Stomach (tissue), 9 donors: ENCODE measurements around the gene GHRL. TPM values are rescaled to one million over a fixed set of nuclear protein-coding genes. Genes with fewer than 3 reads are reported as not detected.

Experiments used
- DNase-seq, 2 donors: peaks; one replicate each; pipeline versions ENCODE4 v3.0.0 to v3.0.0-alpha.2; 2013 to 2019
- H3K27ac ChIP-seq, 5 donors: fragments of 200-600 bp in 4 of 5; sonication (generic) in 4 of 5; one replicate each; pipeline ENCODE4 v1.5.1; 2013 to 2019; ENCODE audit warnings: mild to moderate bottlenecking in 1 of 5, moderate library complexity in 1 of 5
- H3K27me3 ChIP-seq, 3 donors: fragments of 200-600 bp; sonication (generic); one replicate each; pipeline ENCODE4 v1.5.1; 2017 to 2019; ENCODE audit warnings: mixed run types in 1 of 3
- H3K36me3 ChIP-seq, 4 donors: fragments of 200-600 bp; sonication (generic); 1 replicate in 3 of 4; 2 replicates in 1 of 4; pipeline ENCODE4 v1.5.1; 2016 to 2019
- H3K4me1 ChIP-seq, 4 donors: fragments of 200-600 bp; sonication (generic); one replicate each; pipeline ENCODE4 v1.5.1; 2016 to 2019
- H3K4me3 ChIP-seq, 4 donors: fragments of 200-600 bp; sonication (generic) in 3 of 4; one replicate each; pipeline ENCODE4 v1.5.1; 2016 to 2019; ENCODE audit warnings: mild to moderate bottlenecking in 1 of 4
- H3K9me3 ChIP-seq, 4 donors: fragments of 200-600 bp; sonication (generic); one replicate each; pipeline ENCODE4 v1.5.1; 2016 to 2019
- CTCF ChIP-seq, 7 experiments: fragments of 450-650 bp in 4 of 7; fragments of 200-600 bp in 3 of 7; sonication (generic) in 3 of 7; IDR thresholded peaks; one replicate each; pipeline ENCODE4 v1.5.1; 2016 to 2019; ENCODE audit warnings: antibody characterized with exemption in 7 of 7, control low read depth in 2 of 7, mild to moderate bottlenecking in 1 of 7
- EP300 ChIP-seq: sonication (generic); formaldehyde crosslinking; IDR thresholded peaks from one replicate; pipeline ENCODE4 v1.6.1; 2017; ENCODE audit warnings: antibody characterized with exemption
- POLR2A ChIP-seq, 4 donors: fragments of 450-650 bp; IDR thresholded peaks; one replicate each; pipeline ENCODE4 v1.6.1; 2016; ENCODE audit warnings: antibody characterized with exemption in 4 of 4, control low read depth in 2 of 4, mild to moderate bottlenecking in 1 of 4, moderate library complexity in 1 of 4
- POLR2AphosphoS5 ChIP-seq, 3 donors: sonication (generic); formaldehyde crosslinking; IDR thresholded peaks; one replicate each; pipeline ENCODE4 v1.6.1; 2016; ENCODE audit warnings: antibody characterized with exemption in 3 of 3
- WGBS, 5 donors: extraction: QIAGEN DNeasy Blood & Tissue Kit in 3 of 5; methylation state at CpG; one replicate each; pipeline versions ENCODE4 v1.1.5 to v1.1.7; 2013 to 2018; 5-methylcytosine and 5-hydroxymethylcytosine counted together
- intact Hi-C: fragments of 100-400 bp; cut with DNase I; formaldehyde crosslinking; loops from one replicate; pipeline ENCODE4 v1.15.1; 2023; ENCODE audit warnings: low total_unique reads
- polyA plus RNA-seq, 3 donors: library from polyadenylated mRNA; stranded (reverse); fragments of 200-250 nt; gene quantifications; one replicate each; pipeline ENCODE4 v1.2.3, GENCODE V29; 2013
- total RNA-seq, 5 donors: library from RNA; depleted of rRNA; stranded (reverse); fragments of >200 nt; gene quantifications; one replicate each; pipeline versions ENCODE4 v1.1.0 to v1.2.3, GENCODE V29; 2014 to 2016
- donor health status: healthy with polysubstance abuse.
- donor health status: Bipolar disorder and iron deficiency.
- donor health status: healthy.

GHRL gene
- total and polyA plus RNA-seq, 8 donors, result 1.7 to 804 (median 253) TPM

- WGBS, 5 donors, result 69 to 80% (median 75%) methylated on average over 3 of the region's 3 CpGs
- no peaks in the 10 kb centered on the region for H3K9me3 ChIP-seq
- no peaks in the 10 kb centered on the region for H3K27me3 ChIP-seq
- no peak for TF ChIP-seq CTCF (IDR thresholded peaks at IDR 0.05)
- TF ChIP-seq EP300, result no peak
- no peak for TF ChIP-seq POLR2AphosphoS5 (IDR thresholded peaks at IDR 0.05)
- no peak for TF ChIP-seq POLR2A (IDR thresholded peaks at IDR 0.05)
- H3K4me1 ChIP-seq, result peaks cover 0 to 32% (median 12%) of the 10 kb centered on the region in 4 donors
- intact Hi-C loops, result no loop called here
- H3K4me3 ChIP-seq, result no peak overlapping the region
- DNase-seq, result no peak
- H3K27ac ChIP-seq, result no peak overlapping the region
- H3K36me3 ChIP-seq, result peaks cover 67 to 100% (median 98%) of the 10 kb centered on the region in 4 donors
Observed at GRCh38 chr3:10312861-10313260, 20.1 kb upstream of the GHRL start.

GRCh38 chr3:10312391-10312790, 19.6 kb upstream of the GHRL start:
- H3K9me3 ChIP-seq, result no peaks in the 10 kb centered on the region
- H3K36me3 ChIP-seq, result peaks cover 66 to 100% (median 98%) of the 10 kb centered on the region in 4 donors

GRCh38 chr3:10311710-10312109, 19.0 kb upstream of the GHRL start:
- H3K4me1 ChIP-seq, result peaks cover 0 to 20% (median 3%) of the 10 kb centered on the region in 4 donors
- WGBS, 5 donors, result 89 to 93% (median 91%) methylated on average over 6 to 13 of the region's 13 CpGs
- H3K9me3 ChIP-seq, result no peaks in the 10 kb centered on the region
- no peak for DNase-seq
- no peak overlapping the region for H3K4me3 ChIP-seq
- H3K27ac ChIP-seq, result no peak overlapping the region
- no peaks in the 10 kb centered on the region for H3K27me3 ChIP-seq
- intact Hi-C loops, result no loop called here
- peaks cover 67 to 100% (median 98%) of the 10 kb centered on the region in 4 donors for H3K36me3 ChIP-seq
- TF ChIP-seq POLR2AphosphoS5 (IDR thresholded peaks at IDR 0.05), result no peak
- no peak for TF ChIP-seq POLR2A (IDR thresholded peaks at IDR 0.05)
- TF ChIP-seq CTCF (IDR thresholded peaks at IDR 0.05), result no peak
- TF ChIP-seq EP300, result no peak

More at GRCh38 chr3:10312391-10312790, 19.6 kb upstream of the GHRL start:
- no peak for DNase-seq
- intact Hi-C loops, result no loop called here
- Histone ChIP-seq H3K4me1 (peaks cover 0 to 27% (median 8%) of the 10 kb centered on the region in 4 donors), H3K4me3 (no peak overlapping the region), H3K27ac (no peak overlapping the region), H3K27me3 (no peaks in the 10 kb centered on the region)
- 76 to 91% (median 84%) methylated on average over 10 of the region's 10 CpGs for WGBS, 5 donors
- TF ChIP-seq POLR2AphosphoS5 (IDR thresholded peaks at IDR 0.05) (no peak), POLR2A (IDR thresholded peaks at IDR 0.05) (no peak), EP300 (no peak), CTCF (IDR thresholded peaks at IDR 0.05) (no peak)

GRCh38 chr3:10310578-10310977, 17.8 kb upstream of the GHRL start:
- intact Hi-C loops, result no loop called here
- no peak for DNase-seq
- 87 to 92% (median 92%) methylated on average over 2 of the region's 2 CpGs for WGBS, 5 donors
- Histone ChIP-seq H3K4me1 (peaks cover 0 to 9% (median 0%) of the 10 kb centered on the region in 4 donors), H3K27ac (no peak overlapping the region), H3K4me3 (no peak overlapping the region), H3K9me3 (no peaks in the 10 kb centered on the region), H3K27me3 (no peaks in the 10 kb centered on the region), H3K36me3 (peaks cover 75 to 100% (median 98%) of the 10 kb centered on the region in 4 donors)
- TF ChIP-seq EP300 (no peak), CTCF (IDR thresholded peaks at IDR 0.05) (no peak), POLR2AphosphoS5 (IDR thresholded peaks at IDR 0.05) (no peak), POLR2A (IDR thresholded peaks at IDR 0.05) (no peak)
